Smooth muscle cell (in vitro differentiated cells): ENCODE measurements around the gene GOLPH3L. TPM values are rescaled to one million over a fixed set of nuclear protein-coding genes. Genes with fewer than 3 reads are reported as not detected.
A peak's percentile ranks its signal among the peaks of the same experiment; 100 is the strongest.

Source experiments
- DNase-seq: peaks from one replicate; lab custom pipeline; 2025; ENCODE audit not compliant: unreplicated experiment; lab: John Stamatoyannopoulos, UW
- H2AFZ ChIP-seq: fragments of 200-600 bp; sonication (generic); 2 replicates; pipeline ENCODE4 v1.6.0; 2016; ENCODE audit warnings: antibody characterized with exemption, low read depth, mild to moderate bottlenecking
- H3F3A ChIP-seq: fragments of 200-600 bp; sonication (generic); 2 replicates; pipeline ENCODE4 v1.6.0; 2017; ENCODE audit warnings: antibody characterized with exemption, low read depth
- H3K27ac ChIP-seq: fragments of 200-600 bp; sonication (generic); 2 replicates; pipeline ENCODE4 v1.5.1; 2016; ENCODE audit warnings: low read depth, mild to moderate bottlenecking
- H3K27me3 ChIP-seq: fragments of 200-600 bp; sonication (generic); 2 replicates; pipeline ENCODE4 v1.6.1; 2016; ENCODE audit warnings: low read depth, mild to moderate bottlenecking
- H3K36me3 ChIP-seq: fragments of 200-600 bp; sonication (generic); 2 replicates; pipeline ENCODE4 v1.5.1; 2016; ENCODE audit warnings: low read depth
- H3K4me1 ChIP-seq: fragments of 200-600 bp; sonication (generic); 2 replicates; pipeline ENCODE4 v1.5.1; 2016; ENCODE audit warnings: low read depth
- H3K4me2 ChIP-seq: fragments of 200-600 bp; sonication (generic); 2 replicates; pipeline ENCODE4 v1.6.0; 2016; ENCODE audit warnings: mild to moderate bottlenecking
- H3K4me3 ChIP-seq: fragments of 200-600 bp; sonication (generic); 2 replicates; pipeline ENCODE4 v1.5.1; 2016; ENCODE audit warnings: mild to moderate bottlenecking
- H3K79me2 ChIP-seq: fragments of 200-600 bp; sonication (generic); 2 replicates; pipeline ENCODE4 v1.6.0; 2016; ENCODE audit warnings: low read depth, mild to moderate bottlenecking
- H3K9ac ChIP-seq: fragments of 200-600 bp; sonication (generic); 2 replicates; pipeline ENCODE4 v1.6.0; 2016; ENCODE audit warnings: low read depth
- H3K9me3 ChIP-seq: fragments of 200-600 bp; sonication (generic); replicated peaks from 2 replicates; pipeline ENCODE4 v1.5.1; 2016; ENCODE audit warnings: low read depth
- H4K20me1 ChIP-seq: fragments of 200-600 bp; sonication (generic); 2 replicates; pipeline ENCODE4 v1.6.0; 2016; ENCODE audit warnings: low read depth
- WGBS: methylation state at CpG from one replicate; pipeline ENCODE4 v1.1.7; 2016; ENCODE audit warnings: low lambda C conversion rate; 5-methylcytosine and 5-hydroxymethylcytosine counted together
- polyA plus RNA-seq: library from polyadenylated mRNA; unstranded; fragments of >200 nt; fragmentation: Nextera tagmentation; extraction: Ambion mirVana; gene quantifications from 2 replicates; pipeline ENCODE4 v1.2.1, GENCODE V29; 2016
- total RNA-seq: library from RNA; depleted of rRNA; stranded (reverse); fragments of >200 nt; gene quantifications from 2 replicates; pipeline ENCODE4 v1.2.3, GENCODE V29; 2014
- TF ChIP-seq, protein P1 (sequence below): fragments of 200-600 bp; sonication (generic); IDR thresholded peaks from 2 replicates; pipeline ENCODE4 v1.5.1; 2017; ENCODE audit warnings: borderline replicate concordance, mild to moderate bottlenecking, antibody characterized with exemption; ENCODE audit not compliant: insufficient read depth, poor library complexity, severe bottlenecking

GOLPH3L gene
- total and polyA plus RNA-seq, 2 experiments from 2014 or later: 9.9 to 10.7 TPM

DNA sequence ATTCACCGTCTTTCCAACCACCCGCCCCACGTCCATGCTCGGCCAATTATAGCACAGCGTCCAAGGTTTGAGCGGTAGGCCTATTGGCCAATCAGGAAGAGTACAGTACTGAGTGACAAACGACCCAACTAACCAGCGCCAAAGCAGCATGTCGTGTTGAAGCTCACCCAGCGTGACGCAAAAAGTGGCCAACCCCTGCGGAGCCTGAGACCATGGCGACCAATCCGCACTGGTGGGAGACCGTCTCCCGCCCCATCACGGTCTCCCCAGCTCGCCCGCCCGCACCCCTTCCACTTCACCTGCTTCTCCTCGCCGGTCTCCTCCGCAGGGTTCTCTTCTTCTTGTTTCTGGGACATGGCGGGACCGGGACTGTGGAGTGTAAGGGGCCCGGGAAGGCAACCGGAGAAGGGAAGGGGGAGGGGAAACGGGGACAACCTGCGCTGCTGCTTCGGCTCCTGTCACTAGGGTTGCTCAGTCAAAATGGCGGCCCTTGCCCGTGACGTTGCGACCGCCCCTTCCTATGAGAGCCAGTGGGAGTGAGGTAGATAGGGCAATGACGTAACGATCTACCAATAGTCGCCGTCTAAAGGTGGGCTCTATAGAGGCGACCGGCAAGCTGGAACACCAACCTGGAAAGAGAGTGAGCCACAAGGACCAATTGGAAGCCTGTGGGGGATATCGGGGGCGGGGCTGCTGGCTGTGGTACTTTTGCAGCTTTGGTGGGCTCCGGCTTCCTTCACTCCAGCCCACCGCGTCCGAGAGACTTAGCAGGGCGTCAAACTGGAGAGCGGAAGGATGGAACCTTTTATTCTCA lies 67.6 kb downstream of the GOLPH3L start, which contains the start of gene ENSA:
TSS of gene ENSA (minus strand) at position 498 of the 814 bp plus-strand sequence. CDS start at position 356, 142 bp downstream.
- TF ChIP-seq, protein P1, sequence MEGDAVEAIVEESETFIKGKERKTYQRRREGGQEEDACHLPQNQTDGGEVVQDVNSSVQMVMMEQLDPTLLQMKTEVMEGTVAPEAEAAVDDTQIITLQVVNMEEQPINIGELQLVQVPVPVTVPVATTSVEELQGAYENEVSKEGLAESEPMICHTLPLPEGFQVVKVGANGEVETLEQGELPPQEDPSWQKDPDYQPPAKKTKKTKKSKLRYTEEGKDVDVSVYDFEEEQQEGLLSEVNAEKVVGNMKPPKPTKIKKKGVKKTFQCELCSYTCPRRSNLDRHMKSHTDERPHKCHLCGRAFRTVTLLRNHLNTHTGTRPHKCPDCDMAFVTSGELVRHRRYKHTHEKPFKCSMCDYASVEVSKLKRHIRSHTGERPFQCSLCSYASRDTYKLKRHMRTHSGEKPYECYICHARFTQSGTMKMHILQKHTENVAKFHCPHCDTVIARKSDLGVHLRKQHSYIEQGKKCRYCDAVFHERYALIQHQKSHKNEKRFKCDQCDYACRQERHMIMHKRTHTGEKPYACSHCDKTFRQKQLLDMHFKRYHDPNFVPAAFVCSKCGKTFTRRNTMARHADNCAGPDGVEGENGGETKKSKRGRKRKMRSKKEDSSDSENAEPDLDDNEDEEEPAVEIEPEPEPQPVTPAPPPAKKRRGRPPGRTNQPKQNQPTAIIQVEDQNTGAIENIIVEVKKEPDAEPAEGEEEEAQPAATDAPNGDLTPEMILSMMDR: no peak
- peak within 1 kb of the TSS; percentile 97 for H3K9ac ChIP-seq

GRCh38 chr1:150628766-150629114 lies 68.2 kb downstream of the GOLPH3L start:
- DNase-seq: no peak
- 4% methylated on average over 9 of the region's 9 CpGs for WGBS
- H3K4me1 ChIP-seq: peaks cover 5% of the 10 kb centered on the region

More for the DNA sequence above, 67.6 kb downstream of the GOLPH3L start, which contains the start of gene ENSA:
- peak within 1 kb of the TSS; percentile 78 for H2AFZ ChIP-seq
- H3K27ac ChIP-seq: peak within 1 kb of the TSS; percentile 99
- H3K79me2 ChIP-seq: peaks cover 20% of the 10 kb centered on the region
- H3K27me3 ChIP-seq: no peaks in the 10 kb centered on the region
- H4K20me1 ChIP-seq: peaks cover 14% of the 10 kb centered on the region
- peaks cover 5% of the 10 kb centered on the region for H3K4me1 ChIP-seq
- under 1% methylated on average over 49 of the region's 49 CpGs for WGBS
- peak within 1 kb of the TSS; percentile 95 for H3K4me3 ChIP-seq
- H3K36me3 ChIP-seq: peaks cover 5% of the 10 kb centered on the region
- peak; percentile 99 for DNase-seq
- peak within 1 kb of the TSS; percentile 83 for H3K4me2 ChIP-seq
- no peaks in the 10 kb centered on the region for H3K9me3 ChIP-seq
- H3F3A ChIP-seq: peaks cover 3% of the 10 kb centered on the region

DNA sequence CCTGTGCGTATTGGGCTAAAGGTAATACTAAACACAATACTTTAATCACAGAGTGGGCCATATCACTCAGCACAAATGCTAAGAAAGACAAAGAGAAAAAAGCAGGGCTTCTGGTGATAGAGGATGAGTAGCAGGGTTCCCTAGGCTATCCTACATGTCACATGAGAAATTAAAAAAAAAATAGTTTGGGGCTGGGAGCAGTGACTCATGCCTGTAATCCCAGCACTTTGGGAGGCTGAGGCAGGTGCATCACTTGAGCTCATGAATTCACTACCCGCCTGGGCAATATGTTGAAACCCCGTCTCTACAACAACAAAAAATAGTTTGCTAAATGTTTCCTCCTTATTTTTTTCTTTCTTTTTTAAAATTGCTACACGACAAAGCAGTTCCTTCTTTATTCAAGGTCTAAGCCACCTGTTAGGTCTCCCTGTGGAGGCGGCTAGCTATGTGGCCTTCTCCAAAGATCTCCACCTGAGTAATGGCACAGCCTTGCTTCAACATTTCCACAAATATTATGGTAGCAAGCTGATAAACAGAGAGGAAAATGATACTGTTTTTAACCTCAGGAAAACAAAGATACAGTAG lies 69.0 kb downstream of the GOLPH3L start:
- H3K79me2 ChIP-seq: peaks cover 20% of the 10 kb centered on the region
- TF ChIP-seq, protein P1: no peak
- WGBS: 86% methylated on average over 5 of the region's 5 CpGs
- peaks cover 10% of the 10 kb centered on the region for H3F3A ChIP-seq
- H3K4me2 ChIP-seq: peak overlapping the region; percentile 83
- H3K4me3 ChIP-seq: peak overlapping the region; percentile 95
- no peak overlapping the region for H2AFZ ChIP-seq
- H3K27ac ChIP-seq: peak overlapping the region; percentile 99
- no peak for DNase-seq
- H3K9me3 ChIP-seq: no peaks in the 10 kb centered on the region
- no peaks in the 10 kb centered on the region for H3K27me3 ChIP-seq
- H3K36me3 ChIP-seq: peaks cover 8% of the 10 kb centered on the region
- peaks cover 14% of the 10 kb centered on the region for H4K20me1 ChIP-seq
- H3K9ac ChIP-seq: peak overlapping the region; percentile 97
- H3K4me1 ChIP-seq: peaks cover 5% of the 10 kb centered on the region

More at GRCh38 chr1:150628766-150629114, 68.2 kb downstream of the GOLPH3L start:
- Histone ChIP-seq H3K4me3 (peak overlapping the region; percentile 95), H4K20me1 (peaks cover 14% of the 10 kb centered on the region), H3K27me3 (no peaks in the 10 kb centered on the region), H3K9me3 (no peaks in the 10 kb centered on the region), H3K36me3 (peaks cover 6% of the 10 kb centered on the region), H3K4me2 (peak overlapping the region; percentile 83), H3K27ac (peak overlapping the region; percentile 99), H3F3A (peaks cover 5% of the 10 kb centered on the region), H2AFZ (peak overlapping the region; percentile 6), H3K79me2 (peaks cover 20% of the 10 kb centered on the region), H3K9ac (peak overlapping the region; percentile 97)
- TF ChIP-seq, protein P1: no peak
